HG03354 (cell line): Measurements from ENCODE around the gene UBL3.
A peak's percentile ranks its signal among the peaks of the same experiment; 100 is the strongest.

Experiments used
- ATAC-seq: cut with Tn5 transposase; IDR thresholded peaks from one replicate; pipeline ENCODE4 v1.9.1; 2021; ENCODE audit warnings: mild to moderate bottlenecking; ENCODE audit not compliant: unreplicated experiment, poor library complexity, severe bottlenecking

The UBL3 gene

DNA sequence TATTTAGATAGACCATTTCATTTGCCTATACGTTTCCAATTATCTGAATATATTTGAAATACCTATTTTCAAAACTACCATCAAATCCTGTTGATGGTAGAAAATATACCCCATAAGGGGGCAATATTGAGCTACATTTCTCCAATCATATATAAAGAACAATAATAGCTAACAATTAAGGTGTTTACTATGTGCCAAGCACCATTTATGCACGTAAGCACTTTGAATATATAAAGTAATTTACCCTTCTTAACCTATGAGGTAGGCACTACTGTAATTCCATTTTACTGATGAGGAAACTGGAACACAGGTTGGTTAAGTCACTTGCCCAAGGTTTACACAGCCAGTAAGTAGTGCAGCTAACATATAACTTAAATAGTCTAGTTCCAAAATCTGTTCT lies 79.2 kb downstream of the UBL3 start:
- no peak for ATAC-seq

DNA sequence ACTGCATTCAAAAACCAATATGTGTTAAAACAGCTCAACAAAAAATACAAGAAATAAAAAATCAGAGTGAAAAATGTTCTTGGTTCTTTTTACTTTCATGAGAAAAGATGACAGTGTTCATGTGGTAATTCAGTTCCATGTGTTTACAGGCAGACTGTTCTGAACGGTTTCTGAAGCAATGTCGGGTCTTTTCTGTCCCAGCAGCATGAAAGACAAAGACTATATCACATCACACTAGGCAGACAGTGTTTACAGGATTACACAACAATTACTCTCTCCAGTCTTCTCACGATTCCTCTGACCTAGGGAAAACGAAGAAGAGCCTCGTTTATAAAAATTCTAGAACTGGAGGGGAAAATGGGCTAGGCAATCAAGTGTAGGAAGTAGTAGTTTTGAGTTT lies 83.4 kb downstream of the UBL3 start:
- no peak for ATAC-seq

DNA sequence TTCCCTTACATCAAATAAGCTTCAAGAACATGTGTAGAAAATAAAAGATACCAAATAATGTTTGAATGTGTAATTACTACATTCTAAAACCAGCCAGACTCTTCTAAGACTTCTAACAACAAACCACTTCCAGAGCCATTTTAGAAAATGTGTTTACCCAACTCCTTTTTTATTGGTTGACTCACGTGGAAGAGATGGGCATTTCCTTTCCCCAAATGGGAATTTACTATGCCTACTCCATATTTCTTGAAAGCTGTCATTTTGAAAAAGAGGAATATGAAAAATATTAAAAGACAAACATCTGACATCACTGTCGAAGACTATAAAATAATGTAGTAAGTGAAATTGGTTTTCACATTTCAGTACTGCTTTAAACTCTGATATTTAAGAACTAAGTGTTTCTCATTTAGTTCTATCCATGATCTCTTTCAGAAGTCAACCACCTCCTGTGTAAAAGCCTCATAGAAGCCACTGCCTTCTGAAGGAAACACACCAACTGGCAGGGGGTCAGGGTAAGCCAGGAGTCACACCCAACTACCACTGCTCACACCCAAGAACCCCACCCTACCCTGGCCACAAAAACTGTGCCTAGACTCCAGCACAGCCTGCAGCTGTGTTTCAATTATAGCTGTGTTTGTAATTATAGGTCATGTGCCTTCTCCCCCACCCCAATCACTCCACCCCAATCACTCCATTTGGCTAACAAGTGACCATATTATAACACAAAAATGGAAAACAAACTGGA lies 86.8 kb downstream of the UBL3 start:
- ATAC-seq, result no peak

DNA sequence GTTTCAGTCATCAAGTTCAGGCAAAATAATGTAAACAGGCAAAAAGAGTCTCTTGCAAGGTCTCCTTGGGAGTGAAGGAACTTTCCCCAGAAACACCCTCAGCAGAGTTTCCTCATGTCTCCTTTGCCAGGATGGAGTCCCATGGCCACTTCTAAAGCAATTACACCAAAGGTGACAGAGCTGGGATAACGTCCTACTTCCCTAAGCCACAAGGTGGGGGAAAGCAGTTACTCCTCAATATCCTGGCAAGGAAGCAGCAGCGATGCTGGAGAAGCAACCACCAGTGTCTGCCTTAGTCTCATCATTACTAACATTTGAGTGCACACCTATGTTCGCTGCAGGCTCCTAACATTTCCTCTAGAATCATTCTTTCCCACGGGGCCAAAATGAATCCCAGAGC lies 88.6 kb downstream of the UBL3 start:
- no peak for ATAC-seq

DNA sequence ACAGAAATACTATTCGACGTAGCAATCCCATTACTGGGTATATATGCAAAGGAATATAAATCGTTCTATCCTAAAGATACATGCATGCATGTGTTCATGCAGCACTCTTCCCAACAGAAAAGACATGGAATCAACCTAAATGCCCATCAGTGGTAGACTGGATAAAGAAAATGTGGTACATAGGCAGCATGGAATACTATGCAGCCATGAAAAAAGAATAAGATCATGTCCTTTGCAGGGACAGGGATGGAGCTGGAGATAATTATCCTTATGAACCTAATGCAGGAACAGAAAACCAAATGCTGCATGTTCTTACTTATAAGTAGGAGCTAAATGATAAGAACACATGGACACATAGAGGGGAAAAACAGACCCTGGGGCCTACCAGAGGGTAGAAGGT lies 89.3 kb downstream of the UBL3 start:
- no peak for ATAC-seq

DNA sequence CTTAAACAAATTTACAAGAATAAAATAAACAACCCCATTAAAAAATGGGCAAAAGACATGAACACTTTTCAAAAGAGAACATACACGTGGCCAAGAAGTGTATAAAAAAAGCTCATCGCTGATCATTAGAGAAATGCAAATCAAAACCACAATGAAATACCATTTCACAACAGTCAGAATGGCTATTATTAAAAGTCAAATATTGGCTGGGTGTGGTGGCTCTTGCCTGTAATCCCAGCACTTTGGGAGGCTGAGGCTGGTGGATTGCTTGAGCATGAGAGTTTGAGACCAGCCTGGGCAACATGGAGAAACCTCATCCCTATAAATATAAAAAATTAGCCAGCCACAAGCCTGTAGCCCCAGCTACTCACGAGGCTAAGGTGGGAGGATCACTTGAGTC lies 89.9 kb downstream of the UBL3 start:
- ATAC-seq, result no peak

DNA sequence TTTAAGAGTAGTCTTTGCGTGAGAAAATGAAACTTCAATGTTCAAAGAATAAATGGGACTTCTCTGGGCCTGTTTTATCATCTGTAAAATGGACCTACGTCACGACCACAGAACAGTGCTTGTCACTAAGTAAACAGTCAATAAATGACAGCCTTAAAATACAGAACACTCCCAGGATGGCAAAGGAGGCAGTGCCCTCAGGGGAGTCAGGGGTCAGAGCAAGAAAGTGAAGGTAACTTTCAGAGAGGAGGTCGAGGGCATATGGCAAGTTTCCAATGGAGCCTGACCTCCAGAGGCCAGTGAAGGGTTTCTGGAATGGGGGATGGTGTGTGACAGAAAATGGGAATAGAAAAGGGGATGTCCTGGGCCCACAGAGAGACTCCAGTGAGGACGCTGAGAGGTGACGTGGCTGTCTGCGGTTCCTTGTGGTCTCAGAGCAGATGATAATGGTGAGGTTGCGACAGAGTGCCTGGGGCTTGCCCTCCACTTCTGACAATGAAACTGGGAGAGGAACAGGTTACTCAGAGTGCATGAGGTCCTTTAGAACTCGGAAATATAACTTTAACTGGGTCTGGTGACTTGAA lies 91.8 kb downstream of the UBL3 start:
- peak; percentile 89 for ATAC-seq

DNA sequence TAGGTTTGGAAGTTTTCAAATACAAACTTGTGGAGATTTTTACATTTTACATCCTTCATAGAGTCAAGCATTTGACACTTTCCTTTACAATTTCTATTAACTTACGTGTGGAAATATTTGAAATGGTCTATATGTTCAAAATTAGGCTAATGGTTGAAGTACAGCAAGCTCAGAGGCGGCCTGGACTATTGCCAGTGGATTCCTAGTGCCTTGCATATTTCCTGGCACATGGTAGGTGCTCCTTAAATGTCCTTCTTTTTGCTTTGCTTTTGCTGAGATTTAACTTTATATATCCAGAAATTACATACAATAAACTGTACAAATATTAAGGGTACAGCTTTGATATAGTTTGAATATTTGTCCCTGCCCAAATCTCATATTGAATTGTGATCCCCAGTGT lies 93.9 kb downstream of the UBL3 start:
- no peak for ATAC-seq

DNA sequence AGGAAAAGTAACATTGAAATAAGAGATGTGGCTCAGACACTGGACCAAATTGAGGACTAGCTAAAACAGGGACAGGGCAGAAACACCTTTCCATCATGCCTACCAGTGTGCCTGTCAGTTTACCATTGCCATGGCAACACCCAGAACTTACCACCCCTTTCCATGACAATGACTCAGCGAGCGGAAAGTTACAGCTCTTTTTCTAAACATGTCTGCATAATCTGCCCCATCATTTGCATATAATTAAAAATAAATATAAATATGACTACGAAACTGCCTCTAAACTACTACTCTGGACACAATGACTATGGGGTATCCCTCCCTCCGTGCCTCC lies 96.0 kb downstream of the UBL3 start:
- ATAC-seq, result no peak

DNA sequence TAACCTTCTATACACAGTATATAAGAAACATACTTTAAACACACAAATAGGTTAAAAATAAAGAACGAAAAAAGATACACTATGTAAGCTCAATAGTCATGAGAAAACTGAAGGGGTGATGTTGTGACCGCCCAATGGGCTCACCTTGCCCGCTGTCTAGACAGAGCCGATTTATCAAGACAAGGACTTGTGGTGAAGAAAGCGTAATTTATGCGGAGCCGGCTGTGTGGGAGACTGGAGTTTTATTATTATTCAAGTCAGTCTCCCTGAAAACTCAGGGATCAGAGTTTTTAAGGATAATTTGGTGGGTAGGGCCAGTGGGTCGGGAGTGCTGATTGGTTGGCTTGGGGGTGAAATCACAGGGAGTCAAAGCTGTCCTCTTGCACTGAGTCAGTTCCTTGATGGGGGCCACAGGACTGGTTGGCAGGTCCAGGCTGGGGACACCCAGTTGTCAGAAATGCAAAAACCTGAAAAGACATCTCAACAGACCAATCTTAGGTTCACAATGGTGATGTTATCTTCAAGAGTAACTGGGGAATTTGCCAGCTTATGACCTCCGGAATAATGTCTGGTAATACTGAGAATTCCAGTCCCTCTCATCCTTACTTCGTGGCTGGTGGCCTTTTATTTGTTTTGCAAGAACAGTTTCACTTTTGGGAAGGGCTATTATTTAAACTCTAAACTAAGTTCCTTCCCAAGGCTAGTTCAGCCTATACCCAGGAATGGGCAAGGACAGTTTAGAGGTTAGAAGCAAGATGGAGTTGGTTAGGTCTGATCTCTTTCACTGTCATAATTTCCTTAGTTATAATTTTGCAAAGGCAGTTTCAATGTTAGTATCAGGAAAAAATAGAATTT lies 96.6 kb downstream of the UBL3 start:
- ATAC-seq, result no peak

DNA sequence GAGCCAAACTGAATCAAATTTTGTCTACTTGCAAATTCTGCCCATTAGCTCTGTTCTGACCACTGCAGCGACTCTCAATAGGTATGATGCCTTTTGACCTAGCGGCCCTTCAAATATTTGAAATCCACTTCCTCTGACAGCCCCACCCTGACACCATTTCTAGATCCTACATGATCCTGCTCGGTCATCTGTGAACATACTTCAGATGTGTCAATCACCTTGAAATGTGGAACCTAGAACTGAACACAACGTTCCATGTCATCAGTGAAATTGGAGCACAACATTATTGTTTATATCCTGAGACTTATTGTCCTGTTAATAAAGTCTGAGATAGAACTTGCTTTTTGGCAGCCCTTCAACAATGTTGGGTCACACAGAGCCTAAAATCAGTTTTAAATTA lies 98.2 kb downstream of the UBL3 start:
- ATAC-seq, result no peak

DNA sequence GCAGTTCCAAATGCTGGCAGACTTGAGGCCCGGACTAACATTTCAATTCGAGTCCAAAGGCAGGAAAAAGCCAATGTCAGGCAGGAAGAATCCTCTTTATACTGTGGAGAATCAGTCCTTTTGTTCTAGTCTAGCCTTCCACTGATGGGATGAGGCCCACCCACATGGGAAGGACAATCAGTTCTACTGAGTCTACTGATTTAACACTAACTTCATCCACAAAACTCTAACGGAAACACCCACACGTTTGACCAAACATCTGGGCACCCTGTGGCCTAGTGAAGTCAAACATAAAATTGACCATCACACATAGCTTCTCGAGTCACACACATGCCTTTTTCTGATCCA lies 100.3 kb downstream of the UBL3 start:
- ATAC-seq, result no peak

DNA sequence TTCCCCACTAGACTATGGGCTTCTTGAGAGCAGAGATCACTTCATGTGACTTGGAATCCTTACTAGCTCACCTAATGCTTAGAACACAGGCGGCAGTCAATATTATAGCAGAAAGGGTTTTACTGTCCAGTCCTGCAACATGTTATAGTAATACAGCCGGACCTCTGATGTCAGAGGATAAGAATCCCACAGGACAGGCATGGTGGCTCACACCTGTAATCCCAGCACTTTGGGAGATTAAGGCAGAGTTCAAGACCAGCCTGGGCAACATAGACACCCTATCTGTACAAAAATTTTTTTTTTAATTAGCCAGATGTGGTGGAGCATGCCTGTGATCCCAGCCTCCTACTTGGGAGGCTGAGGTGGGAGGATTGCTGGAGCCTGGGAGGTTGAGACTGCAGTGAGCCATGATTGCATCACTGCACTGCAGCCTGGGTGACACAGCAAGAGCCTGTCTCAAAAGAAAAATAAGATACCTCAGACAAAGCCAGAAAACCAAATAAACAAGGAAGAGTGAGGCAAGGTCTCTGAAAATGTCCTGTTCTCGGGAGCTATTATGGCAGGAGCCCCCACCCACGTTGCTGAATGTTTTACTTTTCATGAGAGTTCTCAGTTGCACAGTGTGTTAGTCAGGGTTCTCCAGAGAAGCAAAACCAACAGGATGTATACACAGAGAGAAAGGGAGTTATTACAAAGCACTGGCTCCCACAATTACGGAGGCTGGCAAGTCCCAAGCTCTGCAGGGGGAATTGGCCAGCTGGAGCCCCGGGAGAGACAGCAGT lies 100.8 kb downstream of the UBL3 start:
- no peak for ATAC-seq

DNA sequence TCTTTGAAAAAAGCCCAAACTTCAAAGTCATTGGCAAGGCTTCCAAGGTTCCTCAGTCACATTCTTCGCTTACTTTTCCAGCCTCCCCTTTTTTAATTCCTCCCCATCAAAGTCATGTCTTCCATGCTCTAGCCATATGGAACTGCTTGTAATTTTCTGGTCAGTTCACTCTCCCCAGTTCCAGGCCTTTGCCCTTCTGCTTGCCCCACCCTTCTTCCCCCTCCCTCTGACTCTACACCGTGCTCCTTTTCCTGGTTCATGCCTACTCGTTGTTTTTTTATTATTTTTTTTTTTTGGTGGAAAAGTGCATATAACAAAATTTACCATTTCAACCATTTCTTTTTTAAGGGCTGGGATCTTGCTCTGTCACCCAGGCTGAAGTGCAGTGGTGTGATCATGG lies 102.3 kb downstream of the UBL3 start:
- no peak for ATAC-seq

DNA sequence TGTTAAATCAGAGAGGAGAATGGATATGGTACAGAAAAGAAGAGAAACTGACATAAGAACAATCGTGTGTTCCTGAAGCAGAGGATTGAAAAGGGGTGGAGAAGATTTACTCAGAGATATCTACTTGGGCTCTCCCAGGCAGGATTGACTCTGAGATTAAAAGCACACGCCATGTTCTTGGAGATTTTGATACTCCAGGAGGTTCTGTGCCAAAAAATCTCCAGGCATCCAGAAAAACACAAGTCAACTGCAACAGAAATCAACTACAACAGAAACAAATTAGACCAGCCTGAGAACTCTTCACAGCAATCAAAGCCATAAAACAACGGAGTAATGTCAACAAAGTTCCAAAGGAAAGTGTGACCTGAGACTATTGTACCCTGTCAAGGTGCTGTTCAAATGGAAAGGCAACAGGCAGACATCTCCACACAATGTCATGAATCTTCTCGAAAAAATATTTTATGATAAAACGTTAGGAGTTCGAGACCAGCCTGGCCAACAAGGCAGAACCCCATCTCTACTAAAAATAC lies 104.2 kb downstream of the UBL3 start:
- no peak for ATAC-seq

DNA sequence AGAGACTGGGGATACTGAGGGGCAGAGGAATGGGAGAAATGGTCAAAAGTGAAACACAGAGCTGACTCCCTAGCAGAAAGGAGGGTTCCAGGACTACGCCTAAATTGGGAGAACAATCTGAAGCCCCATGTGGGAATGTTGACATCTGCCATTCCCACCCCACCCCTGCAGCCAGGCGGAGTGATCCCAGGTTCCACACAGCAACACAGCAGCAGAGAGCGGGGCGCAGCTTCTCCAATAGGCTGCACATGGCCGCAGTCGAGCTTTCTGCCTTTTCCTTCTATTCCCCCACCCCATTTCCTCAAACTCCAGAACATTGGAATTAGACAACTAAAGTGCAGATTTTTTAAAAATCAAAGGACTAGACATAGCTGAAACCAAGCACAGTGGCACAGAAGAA lies 104.7 kb downstream of the UBL3 start:
- no peak for ATAC-seq

DNA sequence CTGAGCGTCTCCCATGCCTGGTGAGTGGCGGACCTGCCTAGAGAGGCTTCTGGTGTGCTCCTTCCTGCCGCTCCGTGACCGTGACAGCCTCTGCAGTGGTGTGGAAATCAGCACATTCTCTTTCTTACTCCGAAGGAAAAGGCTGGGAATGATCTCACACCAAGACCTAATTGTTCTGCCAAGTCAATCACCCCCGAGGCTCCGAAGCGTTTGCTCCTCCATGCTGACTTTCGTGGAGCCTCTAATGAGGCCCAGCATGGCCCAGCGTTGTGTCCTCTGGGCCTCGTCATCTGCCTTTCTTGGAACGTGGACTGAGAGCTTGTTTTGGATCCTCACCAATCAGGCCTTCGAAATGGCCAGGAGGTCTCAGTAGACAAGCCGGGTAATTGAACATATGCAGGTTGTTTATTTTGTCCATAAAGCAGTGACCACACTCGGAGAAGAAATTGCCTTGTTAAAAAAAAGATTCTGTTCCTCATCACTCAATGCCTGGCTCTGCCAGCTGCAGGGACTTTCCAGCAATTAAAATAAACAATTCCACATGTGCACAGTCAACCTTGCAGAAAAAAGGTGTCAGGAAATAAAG lies 107.1 kb downstream of the UBL3 start:
- no peak for ATAC-seq

DNA sequence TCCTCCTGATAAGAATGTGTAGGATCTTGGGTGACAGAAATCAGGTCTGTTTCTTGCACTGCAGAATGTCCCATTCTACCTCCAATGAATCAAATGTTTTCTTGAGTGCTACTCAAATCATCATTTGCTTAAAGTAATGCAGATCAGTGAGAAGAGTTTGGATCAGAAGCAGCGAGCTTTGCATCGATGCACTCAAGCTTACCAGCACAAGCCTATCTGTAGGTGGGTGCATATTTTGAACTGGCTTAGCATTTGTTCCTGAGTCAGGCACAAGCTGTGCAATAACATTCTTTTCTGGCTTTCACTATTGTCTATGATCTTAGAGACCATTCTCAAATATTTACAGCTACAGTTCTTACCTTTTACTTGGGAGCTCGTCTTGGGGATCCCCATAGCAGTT lies 109.5 kb downstream of the UBL3 start:
- ATAC-seq, result no peak

DNA sequence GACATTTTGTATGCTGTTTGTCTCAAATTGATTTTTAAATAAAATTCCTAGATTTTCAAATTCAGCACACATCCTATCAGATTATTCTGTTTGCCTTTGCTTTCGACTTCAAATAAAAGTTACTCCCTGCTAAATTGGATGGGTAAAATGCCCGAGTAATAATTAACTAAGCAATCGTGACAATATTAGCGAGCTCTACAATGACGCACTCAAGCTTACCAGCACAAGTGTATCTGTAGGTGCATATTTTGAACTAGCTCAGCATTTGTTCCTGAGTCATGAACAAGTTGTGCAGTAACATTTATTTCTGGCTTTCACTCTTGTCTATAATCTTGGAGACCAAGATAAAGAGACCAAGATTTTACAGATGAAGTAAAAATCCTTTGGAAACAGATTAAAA lies 113.4 kb downstream of the UBL3 start:
- no peak for ATAC-seq

DNA sequence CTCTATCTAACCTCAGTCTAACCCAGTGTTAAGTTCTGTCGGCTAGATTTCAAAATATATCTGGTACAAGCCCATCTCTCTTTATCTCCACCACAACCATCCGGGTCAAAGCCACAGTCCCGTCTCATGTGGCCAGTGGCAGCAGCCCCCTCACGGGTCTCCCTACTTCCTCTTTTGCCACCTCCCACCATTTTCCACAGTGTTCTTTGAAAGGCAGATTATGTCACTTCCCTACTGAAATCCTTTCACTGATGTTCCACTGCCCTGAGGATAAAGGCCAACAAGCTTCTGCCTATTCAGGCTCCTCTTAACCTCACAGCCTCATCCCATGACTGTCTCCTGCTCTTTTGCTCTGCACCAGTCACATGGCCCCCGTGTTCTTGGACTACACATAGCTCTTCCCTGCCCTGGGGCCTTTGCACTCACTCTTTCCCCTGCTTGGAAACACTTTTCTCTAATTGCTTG lies 117.2 kb downstream of the UBL3 start:
- no peak for ATAC-seq
